SK-N-DZ (cell line): Measurements from ENCODE around the gene MST1.

Experiments used
- DNase-seq: peaks from one replicate; pipeline ENCODE4 v3.0.0-alpha.2; 2015; ENCODE audit warnings: low spot score
- small RNA-seq, 2 experiments: library from RNA; depleted of rRNA; stranded (forward); fragments of <200 nt; gene quantifications; one replicate each; pipeline ENCODE3, GENCODE V24; 2014

Gene MST1

DNA sequence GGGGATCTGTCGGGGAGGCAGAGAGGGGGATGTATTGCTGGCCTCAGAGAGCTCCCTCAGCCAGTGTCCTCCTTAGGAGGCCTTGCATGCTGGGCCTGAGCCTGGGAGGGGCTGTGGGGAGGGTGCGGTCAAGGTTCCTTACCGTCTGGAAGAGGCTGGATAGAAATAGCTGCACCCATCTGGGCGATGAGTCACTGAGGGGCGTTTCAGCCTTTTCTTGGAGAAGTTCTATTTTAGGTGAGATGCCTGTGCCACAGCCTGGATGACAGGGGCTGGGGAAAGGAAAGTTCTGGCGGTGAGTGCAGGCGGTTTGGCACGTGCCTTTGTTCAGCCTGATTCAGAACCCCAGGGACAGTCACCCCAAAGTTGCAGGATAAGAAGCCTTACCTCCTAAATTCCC lies 50.8 kb downstream of the MST1 start:
- no peak for DNase-seq

DNA sequence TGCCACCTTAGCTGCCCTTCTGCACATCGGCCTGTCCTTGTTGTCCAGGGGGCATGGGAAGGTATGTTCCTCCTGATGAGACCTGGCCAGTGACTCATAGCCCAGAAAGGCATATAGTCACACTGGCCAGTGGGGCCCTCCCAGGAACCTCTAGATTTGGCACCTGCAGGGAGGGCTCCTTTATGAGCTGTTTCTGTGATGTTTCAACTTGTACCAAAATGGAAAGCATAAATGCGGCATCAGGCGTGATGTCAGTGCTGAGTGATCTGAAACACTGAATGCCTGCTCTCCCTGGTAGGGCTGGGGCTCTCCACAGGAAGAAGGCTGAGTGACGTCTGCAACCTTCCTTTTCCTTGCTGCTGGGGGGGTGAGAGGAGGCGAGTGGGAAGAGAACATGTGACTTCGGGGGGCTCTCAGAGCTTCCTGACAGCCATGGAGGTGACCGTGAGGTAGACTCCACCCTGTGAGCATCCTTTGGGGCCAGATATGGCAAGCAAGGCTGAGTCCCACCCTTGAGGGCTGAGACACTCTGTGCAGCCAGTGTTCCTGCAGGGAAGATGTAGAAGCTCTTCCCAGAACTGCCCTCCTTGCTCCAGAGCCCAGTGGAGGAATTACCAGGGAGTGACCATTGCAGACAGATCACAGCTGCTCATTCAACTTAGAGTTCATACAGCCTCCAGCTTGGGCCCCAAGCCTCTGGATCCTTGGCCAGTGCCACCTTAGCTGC lies 52.2 kb downstream of the MST1 start:
- DNase-seq, result no peak

DNA sequence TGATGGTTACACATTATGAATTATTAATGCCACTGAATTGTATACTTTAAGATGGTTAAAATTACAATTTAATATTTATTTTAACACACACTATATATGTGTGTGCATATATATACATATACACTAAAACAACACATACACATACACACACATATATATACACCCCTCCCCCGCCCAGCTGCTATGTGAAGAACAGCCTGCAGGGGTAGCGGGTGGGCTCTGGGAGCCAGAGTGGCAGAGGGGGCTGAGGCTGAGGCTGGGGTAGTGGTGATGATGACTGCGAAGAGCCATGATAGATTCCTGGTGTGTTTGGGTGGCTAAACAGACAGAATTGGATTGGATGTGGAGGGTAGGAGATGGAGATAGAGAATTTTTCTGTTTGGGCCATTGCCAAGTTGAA lies 54.5 kb downstream of the MST1 start:
- no peak for DNase-seq

Small RNA genes lying within 50 kb of the gene (small RNA-seq; reads per million reads assigned to genes)
- gene AMIGO3, result 0 reads per million in 2 experiments
